ENCODE data around the gene TPRA1. TPM values are rescaled to one million over a fixed set of nuclear protein-coding genes. Genes with fewer than 3 reads are reported as not detected.

TPRA1 gene
- total and polyA plus RNA-seq, 2 donors (not counting 1 experiment from before 2014, with no cell fraction given): 17.5 to 47.4 TPM

DNA sequence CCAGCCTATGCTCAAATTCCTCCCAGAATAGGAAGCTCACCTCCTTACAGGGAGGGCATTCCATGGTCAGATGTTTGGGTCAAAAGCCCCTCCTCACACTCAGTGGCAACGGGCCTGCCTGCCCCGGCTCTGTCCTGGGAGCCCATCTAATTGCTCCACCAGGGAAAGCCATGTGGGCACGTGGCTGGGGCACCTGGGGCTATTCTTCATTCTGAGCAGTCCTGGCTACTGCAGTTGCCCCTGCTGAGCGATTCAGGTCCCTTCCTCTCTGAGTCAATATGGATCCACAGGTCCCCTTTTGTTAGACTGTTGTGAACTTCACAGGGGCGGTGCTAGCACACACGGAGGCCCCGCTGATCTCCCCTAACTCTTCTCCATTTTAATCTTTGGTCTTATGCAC is 39.4 kb downstream of the TPRA1 start:
- H2AFZ ChIP-seq (ENCODE audit: low read length): no peak overlapping the region
- no peaks in the 10 kb centered on the region for H3K36me3 ChIP-seq (ENCODE audit: control insufficient read depth, insufficient read depth, low read length)
- H3K4me1 ChIP-seq (ENCODE audit: control insufficient read depth, extremely low read depth, insufficient read depth, low read length): no peaks in the 10 kb centered on the region
- H3K9me3 ChIP-seq (ENCODE audit: control insufficient read depth, insufficient read depth, low read depth, low read length): no peaks in the 10 kb centered on the region
- H3K4me3 ChIP-seq (replicated peaks in 1 of 4; ENCODE audit: control extremely low read depth in 1 of 4, insufficient read depth in 1 of 4, low read depth in 3 of 4, low read length in 4 of 4): no peak overlapping the region
- no peaks in the 10 kb centered on the region for H4K20me1 ChIP-seq (ENCODE audit: control insufficient read depth, extremely low read depth, insufficient read depth, low read length)
- H3K27ac ChIP-seq (ENCODE audit: insufficient read depth, low read length): no peak overlapping the region
- no peak overlapping the region for H3K4me2 ChIP-seq (ENCODE audit: extremely low read depth, insufficient read depth, low read length)
- H3K27me3 ChIP-seq (ENCODE audit: control insufficient read depth, insufficient read depth, low read length): no peaks in the 10 kb centered on the region
- H3K9ac ChIP-seq (ENCODE audit: insufficient read depth, low read length): no peak overlapping the region
- no peak for TF ChIP-seq EZH2 (IDR thresholded peaks at IDR 0.05; ENCODE audit: low read length, missing control alignments)
- TF ChIP-seq, protein P1, sequence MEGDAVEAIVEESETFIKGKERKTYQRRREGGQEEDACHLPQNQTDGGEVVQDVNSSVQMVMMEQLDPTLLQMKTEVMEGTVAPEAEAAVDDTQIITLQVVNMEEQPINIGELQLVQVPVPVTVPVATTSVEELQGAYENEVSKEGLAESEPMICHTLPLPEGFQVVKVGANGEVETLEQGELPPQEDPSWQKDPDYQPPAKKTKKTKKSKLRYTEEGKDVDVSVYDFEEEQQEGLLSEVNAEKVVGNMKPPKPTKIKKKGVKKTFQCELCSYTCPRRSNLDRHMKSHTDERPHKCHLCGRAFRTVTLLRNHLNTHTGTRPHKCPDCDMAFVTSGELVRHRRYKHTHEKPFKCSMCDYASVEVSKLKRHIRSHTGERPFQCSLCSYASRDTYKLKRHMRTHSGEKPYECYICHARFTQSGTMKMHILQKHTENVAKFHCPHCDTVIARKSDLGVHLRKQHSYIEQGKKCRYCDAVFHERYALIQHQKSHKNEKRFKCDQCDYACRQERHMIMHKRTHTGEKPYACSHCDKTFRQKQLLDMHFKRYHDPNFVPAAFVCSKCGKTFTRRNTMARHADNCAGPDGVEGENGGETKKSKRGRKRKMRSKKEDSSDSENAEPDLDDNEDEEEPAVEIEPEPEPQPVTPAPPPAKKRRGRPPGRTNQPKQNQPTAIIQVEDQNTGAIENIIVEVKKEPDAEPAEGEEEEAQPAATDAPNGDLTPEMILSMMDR (conservative IDR thresholded peaks at IDR 0.05 in 1 of 2, IDR thresholded peaks at IDR 0.05 in 1 of 2; ENCODE audit: low read depth in 1 of 2, low read length in 2 of 2): no peak
- DNase-seq (ENCODE audit: low read depth in 2 of 2): no peak
- no peaks in the 10 kb centered on the region for H3K79me2 ChIP-seq (ENCODE audit: control insufficient read depth, insufficient read depth, low read length)

GRCh38 chr3:127550468-127551157 is 39.9 kb downstream of the TPRA1 start:
- H3K4me3 ChIP-seq (replicated peaks in 1 of 4; ENCODE audit: control extremely low read depth in 1 of 4, insufficient read depth in 1 of 4, low read depth in 3 of 4, low read length in 4 of 4): no peak overlapping the region
- H4K20me1 ChIP-seq (ENCODE audit: control insufficient read depth, extremely low read depth, insufficient read depth, low read length): no peaks in the 10 kb centered on the region
- H3K4me1 ChIP-seq (ENCODE audit: control insufficient read depth, extremely low read depth, insufficient read depth, low read length): no peaks in the 10 kb centered on the region
- TF ChIP-seq, protein P1 (conservative IDR thresholded peaks at IDR 0.05 in 1 of 2, IDR thresholded peaks at IDR 0.05 in 1 of 2; ENCODE audit: low read depth in 1 of 2, low read length in 2 of 2): no peak
- no peak for TF ChIP-seq EZH2 (IDR thresholded peaks at IDR 0.05; ENCODE audit: low read length, missing control alignments)
- H3K9me3 ChIP-seq (ENCODE audit: control insufficient read depth, insufficient read depth, low read depth, low read length): no peaks in the 10 kb centered on the region
- H3K36me3 ChIP-seq (ENCODE audit: control insufficient read depth, insufficient read depth, low read length): no peaks in the 10 kb centered on the region
- H3K27ac ChIP-seq (ENCODE audit: insufficient read depth, low read length): no peak overlapping the region
- H3K9ac ChIP-seq (ENCODE audit: insufficient read depth, low read length): no peak overlapping the region
- no peaks in the 10 kb centered on the region for H3K79me2 ChIP-seq (ENCODE audit: control insufficient read depth, insufficient read depth, low read length)
- no peak for DNase-seq (ENCODE audit: low read depth in 2 of 2)
- H3K27me3 ChIP-seq (ENCODE audit: control insufficient read depth, insufficient read depth, low read length): no peaks in the 10 kb centered on the region
- no peak overlapping the region for H2AFZ ChIP-seq (ENCODE audit: low read length)
- H3K4me2 ChIP-seq (ENCODE audit: extremely low read depth, insufficient read depth, low read length): no peak overlapping the region

- Histone ChIP-seq H3K4me1 (ENCODE audit: control insufficient read depth, extremely low read depth, insufficient read depth, low read length) (no peaks in the 10 kb centered on the region), H3K27ac (ENCODE audit: insufficient read depth, low read length) (no peak overlapping the region), H3K4me2 (ENCODE audit: extremely low read depth, insufficient read depth, low read length) (no peak overlapping the region), H2AFZ (ENCODE audit: low read length) (no peak overlapping the region), H3K79me2 (ENCODE audit: control insufficient read depth, insufficient read depth, low read length) (no peaks in the 10 kb centered on the region), H3K9ac (ENCODE audit: insufficient read depth, low read length) (no peak overlapping the region), H3K27me3 (ENCODE audit: control insufficient read depth, insufficient read depth, low read length) (no peaks in the 10 kb centered on the region), H3K4me3 (replicated peaks in 1 of 4; ENCODE audit: control extremely low read depth in 1 of 4, insufficient read depth in 1 of 4, low read depth in 3 of 4, low read length in 4 of 4) (no peak overlapping the region), H3K36me3 (ENCODE audit: control insufficient read depth, insufficient read depth, low read length) (no peaks in the 10 kb centered on the region), H4K20me1 (ENCODE audit: control insufficient read depth, extremely low read depth, insufficient read depth, low read length) (no peaks in the 10 kb centered on the region), H3K9me3 (ENCODE audit: control insufficient read depth, insufficient read depth, low read depth, low read length) (no peaks in the 10 kb centered on the region)
- TF ChIP-seq, protein P1 (conservative IDR thresholded peaks at IDR 0.05 in 1 of 2, IDR thresholded peaks at IDR 0.05 in 1 of 2; ENCODE audit: low read depth in 1 of 2, low read length in 2 of 2): no peak
- TF ChIP-seq EZH2 (IDR thresholded peaks at IDR 0.05; ENCODE audit: low read length, missing control alignments): no peak
- no peak for DNase-seq (ENCODE audit: low read depth in 2 of 2)
These were observed 40.6 kb downstream of the TPRA1 start for GRCh38 chr3:127549826-127550467.
